ENCODE data around the gene LPP. TPM values are rescaled to one million over a fixed set of nuclear protein-coding genes. Genes with fewer than 3 reads are reported as not detected.
A peak's percentile ranks its signal among the peaks of the same experiment; 100 is the strongest.

LPP gene
- total RNA-seq, 1 donor from 2014 or later, result 97.4 TPM

- no peak for DNase-seq
- no peak overlapping the region for H3K27ac ChIP-seq (replicated peaks)
- H3K27me3 ChIP-seq (ENCODE audit: low read depth), result no peaks in the 10 kb centered on the region
- H3K4me1 ChIP-seq, result peaks cover 4% of the 10 kb centered on the region
- intact Hi-C loops (cut with micrococcal nuclease), result no loop called here
- H3K36me3 ChIP-seq, result no peaks in the 10 kb centered on the region
- TF ChIP-seq CTCF (IDR thresholded peaks at IDR 0.05; ENCODE audit: borderline replicate concordance), result no peak
- H3K4me3 ChIP-seq, result no peak overlapping the region
- H3K9me3 ChIP-seq (replicated peaks), result no peaks in the 10 kb centered on the region
These were observed 635.3 kb downstream of the LPP start for GRCh38 chr3:188789251-188789650.

- H3K4me3 ChIP-seq, result no peak overlapping the region
- H3K9me3 ChIP-seq (replicated peaks), result no peaks in the 10 kb centered on the region
- H3K27ac ChIP-seq (replicated peaks), result no peak overlapping the region
- no peaks in the 10 kb centered on the region for H3K36me3 ChIP-seq
- DNase-seq, result no peak
- no peaks in the 10 kb centered on the region for H3K27me3 ChIP-seq (ENCODE audit: low read depth)
- no peak for TF ChIP-seq CTCF (IDR thresholded peaks at IDR 0.05; ENCODE audit: borderline replicate concordance)
- intact Hi-C loops (cut with micrococcal nuclease), result no loop called here
- peaks cover 3% of the 10 kb centered on the region for H3K4me1 ChIP-seq
These were observed 637.4 kb downstream of the LPP start for GRCh38 chr3:188791311-188791710.

GRCh38 chr3:188792793-188793192 is 638.8 kb downstream of the LPP start:
- H3K4me1 ChIP-seq, result peaks cover 17% of the 10 kb centered on the region
- no peak overlapping the region for H3K4me3 ChIP-seq
- peak; percentile 33 for TF ChIP-seq CTCF (IDR thresholded peaks at IDR 0.05; ENCODE audit: borderline replicate concordance)
- H3K27me3 ChIP-seq (ENCODE audit: low read depth), result no peaks in the 10 kb centered on the region
- no peak overlapping the region for H3K27ac ChIP-seq (replicated peaks)
- intact Hi-C loops (cut with micrococcal nuclease), result no loop called here
- peak; percentile 25 for DNase-seq
- no peaks in the 10 kb centered on the region for H3K36me3 ChIP-seq
- H3K9me3 ChIP-seq (replicated peaks), result no peaks in the 10 kb centered on the region

- Histone ChIP-seq H3K4me1 (peaks cover 45% of the 10 kb centered on the region), H3K4me3 (no peak overlapping the region), H3K9me3 (replicated peaks) (no peaks in the 10 kb centered on the region), H3K27ac (replicated peaks) (peak overlapping the region; percentile 9), H3K36me3 (no peaks in the 10 kb centered on the region), H3K27me3 (ENCODE audit: low read depth) (no peaks in the 10 kb centered on the region)
- intact Hi-C loops (cut with micrococcal nuclease), result no loop called here
- TF ChIP-seq CTCF (IDR thresholded peaks at IDR 0.05; ENCODE audit: borderline replicate concordance), result no peak
- no peak for DNase-seq
These were observed 642.2 kb downstream of the LPP start for GRCh38 chr3:188796122-188796631.

- no peak for TF ChIP-seq CTCF (IDR thresholded peaks at IDR 0.05; ENCODE audit: borderline replicate concordance)
- no peak overlapping the region for H3K27ac ChIP-seq (replicated peaks)
- no peaks in the 10 kb centered on the region for H3K36me3 ChIP-seq
- no peak overlapping the region for H3K4me3 ChIP-seq
- intact Hi-C loops (cut with micrococcal nuclease), result no loop called here
- H3K9me3 ChIP-seq (replicated peaks), result no peaks in the 10 kb centered on the region
- no peak for DNase-seq
- no peaks in the 10 kb centered on the region for H3K27me3 ChIP-seq (ENCODE audit: low read depth)
- peaks cover 51% of the 10 kb centered on the region for H3K4me1 ChIP-seq
These were observed 643.1 kb downstream of the LPP start for GRCh38 chr3:188797045-188797444.
